Type B pancreatic cell (in vitro differentiated cells): ENCODE data around the gene FUBP3. TPM values are rescaled to one million over a fixed set of nuclear protein-coding genes. Genes with fewer than 3 reads are reported as not detected.
A peak's percentile ranks its signal among the peaks of the same experiment; 100 is the strongest.

Source experiments
- DNase-seq: peaks from one replicate; pipeline ENCODE4 v3.0.0; 2021; ENCODE audit warnings: mixed read lengths; ENCODE audit not compliant: unreplicated experiment; ENCODE audit errors: extremely low spot score
- H3K27ac Mint-ChIP-seq: 2 replicates; pipeline ENCODE4 v1.8.0; 2021; ENCODE audit warnings: mild to moderate bottlenecking, mixed read lengths
- H3K27me3 Mint-ChIP-seq: 2 replicates; pipeline ENCODE4 v1.8.0; 2021; ENCODE audit warnings: mixed read lengths
- H3K36me3 Mint-ChIP-seq: 2 replicates; pipeline ENCODE4 v1.8.0; 2021; ENCODE audit warnings: mixed read lengths
- H3K4me1 Mint-ChIP-seq: one replicate; pipeline ENCODE4 v1.8.0; 2021; ENCODE audit warnings: mixed read lengths; ENCODE audit not compliant: unreplicated experiment
- H3K4me3 Mint-ChIP-seq: 2 replicates; pipeline ENCODE4 v1.8.0; 2021; ENCODE audit warnings: mild to moderate bottlenecking, mixed read lengths
- H3K9me3 Mint-ChIP-seq: 2 replicates; pipeline ENCODE4 v1.8.0; 2021; ENCODE audit warnings: mixed read lengths
- CTCF ChIP-seq: fragments of 200-600 bp; sonication (generic); conservative IDR thresholded peaks from 2 replicates; pipeline ENCODE4 v1.5.0; 2021; ENCODE audit warnings: antibody characterized with exemption, mild to moderate bottlenecking
- total RNA-seq: library from RNA; stranded (reverse); gene quantifications from 2 replicates; pipeline ENCODE4 v1.2.1, GENCODE V29; 2021; ENCODE audit warnings: low replicate concordance

The FUBP3 gene
- total RNA-seq, 1 donor from 2014 or later = 59.3 TPM

DNA sequence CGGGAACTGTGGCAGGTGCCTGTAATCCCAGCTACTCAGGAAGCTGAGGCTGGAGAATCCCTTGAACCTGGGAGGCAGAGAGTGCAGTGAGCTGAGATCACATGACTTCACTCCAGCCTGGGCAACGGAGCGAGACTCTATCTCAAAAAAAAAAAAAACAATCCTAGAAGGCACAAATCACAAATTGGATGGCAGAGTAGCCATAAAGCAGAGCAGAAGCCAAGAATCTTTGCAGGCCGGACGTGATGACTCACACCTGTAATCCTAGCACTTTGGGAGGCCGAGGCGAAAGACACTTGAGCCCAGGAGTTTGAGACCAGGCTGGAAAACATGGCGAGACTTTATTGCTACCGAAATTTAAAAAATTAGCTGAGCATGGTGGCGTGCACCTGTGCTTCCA lies 9.2 kb upstream of the FUBP3 start:
- TF ChIP-seq CTCF = no peak
- Mint-ChIP-seq H3K4me3 (no peak overlapping the region), H3K27ac (no peak overlapping the region), H3K36me3 (no peaks in the 10 kb centered on the region), H3K4me1 (no peaks in the 10 kb centered on the region), H3K9me3 (peaks cover 4% of the 10 kb centered on the region), H3K27me3 (peaks cover 6% of the 10 kb centered on the region)
- no peak for DNase-seq

DNA sequence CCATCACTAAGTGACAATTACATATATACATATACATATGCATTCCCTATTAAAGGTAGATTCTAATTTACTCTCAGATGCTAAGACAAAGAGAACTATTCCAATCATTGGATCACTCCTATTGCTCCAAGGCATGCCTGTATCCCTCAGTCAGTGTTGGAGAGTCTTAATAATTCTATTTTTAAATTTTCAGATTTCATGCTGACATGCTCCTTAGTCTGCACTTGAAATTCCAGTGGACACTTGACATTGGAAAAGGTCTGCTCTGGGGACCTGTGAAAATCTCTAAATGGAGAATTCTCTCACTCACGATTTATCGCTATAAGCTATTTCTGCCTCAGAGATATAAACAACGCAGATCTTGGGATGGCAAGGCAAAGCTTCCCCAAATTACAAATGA lies 3.9 kb upstream of the FUBP3 start:
- Mint-ChIP-seq H3K27me3 (peaks cover 8% of the 10 kb centered on the region), H3K27ac (no peak overlapping the region), H3K4me3 (no peak overlapping the region), H3K4me1 (peaks cover 6% of the 10 kb centered on the region), H3K9me3 (peaks cover 4% of the 10 kb centered on the region), H3K36me3 (no peaks in the 10 kb centered on the region)
- no peak for DNase-seq
- TF ChIP-seq CTCF = no peak

GRCh38 chr9:130576176-130576575 lies 3.2 kb upstream of the FUBP3 start:
- TF ChIP-seq CTCF = no peak
- no peak for DNase-seq
- H3K27me3 Mint-ChIP-seq = peaks cover 8% of the 10 kb centered on the region
- peaks cover 6% of the 10 kb centered on the region for H3K4me1 Mint-ChIP-seq
- no peaks in the 10 kb centered on the region for H3K36me3 Mint-ChIP-seq
- H3K4me3 Mint-ChIP-seq = no peak overlapping the region
- H3K27ac Mint-ChIP-seq = no peak overlapping the region
- peaks cover 4% of the 10 kb centered on the region for H3K9me3 Mint-ChIP-seq

DNA sequence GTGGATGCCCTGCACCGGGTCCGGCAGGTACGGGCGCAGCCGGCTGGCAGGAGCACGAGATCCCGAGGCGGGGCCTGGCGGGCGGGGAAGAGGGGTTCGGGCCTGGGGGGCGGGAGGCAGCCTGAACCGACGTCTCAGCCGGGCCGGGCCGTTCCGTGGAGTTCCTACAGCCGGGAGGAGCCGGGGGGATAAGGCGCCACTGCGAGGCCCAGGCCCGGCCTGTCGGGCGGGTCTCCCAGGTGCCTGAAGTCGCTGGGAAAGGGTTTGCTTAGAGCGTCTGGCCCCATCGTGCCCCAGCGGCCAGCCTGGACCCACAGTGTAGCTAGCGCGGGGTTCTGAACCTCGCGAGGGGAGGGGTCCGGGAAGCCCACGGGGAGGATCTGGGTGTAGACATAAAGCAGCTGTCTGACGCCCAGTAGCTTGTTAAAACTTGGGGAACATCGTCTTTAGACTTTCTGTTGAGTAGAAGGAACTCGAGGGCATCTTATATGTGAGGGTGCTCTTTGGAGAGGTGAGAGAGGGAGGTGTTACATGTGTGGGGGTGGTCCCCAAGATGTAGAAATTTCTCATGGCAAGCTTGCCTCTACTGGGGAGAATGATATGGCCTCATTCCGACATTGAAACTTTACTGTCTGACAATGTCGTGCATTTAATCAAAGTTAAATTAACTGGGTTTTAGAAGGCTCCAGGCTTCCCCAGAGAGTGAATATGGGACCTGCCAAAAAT lies 524 bp downstream of the FUBP3 start:
- Mint-ChIP-seq H3K4me1 (peaks cover 6% of the 10 kb centered on the region), H3K9me3 (no peaks in the 10 kb centered on the region), H3K27ac (peak overlapping the region; percentile 82), H3K36me3 (no peaks in the 10 kb centered on the region), H3K27me3 (peaks cover 5% of the 10 kb centered on the region), H3K4me3 (peak overlapping the region; percentile 92)
- DNase-seq = no peak
- TF ChIP-seq CTCF = no peak

GRCh38 chr9:130581766-130582165 lies 2.4 kb downstream of the FUBP3 start:
- peaks cover 6% of the 10 kb centered on the region for H3K4me1 Mint-ChIP-seq
- H3K27ac Mint-ChIP-seq = no peak overlapping the region
- no peak for DNase-seq
- H3K36me3 Mint-ChIP-seq = no peaks in the 10 kb centered on the region
- no peak for TF ChIP-seq CTCF
- no peaks in the 10 kb centered on the region for H3K9me3 Mint-ChIP-seq
- peak overlapping the region; percentile 92 for H3K4me3 Mint-ChIP-seq
- peaks cover 5% of the 10 kb centered on the region for H3K27me3 Mint-ChIP-seq

- no peak for DNase-seq
- no peak overlapping the region for H3K27ac Mint-ChIP-seq
- H3K36me3 Mint-ChIP-seq = no peaks in the 10 kb centered on the region
- peaks cover 10% of the 10 kb centered on the region for H3K4me1 Mint-ChIP-seq
- no peaks in the 10 kb centered on the region for H3K9me3 Mint-ChIP-seq
- H3K4me3 Mint-ChIP-seq = peak overlapping the region; percentile 37
- TF ChIP-seq CTCF = no peak
- H3K27me3 Mint-ChIP-seq = no peaks in the 10 kb centered on the region
These were observed 3.9 kb downstream of the FUBP3 start for GRCh38 chr9:130583271-130583670.
